K562 (cell line): ENCODE results near the gene RPS6KA2. TPM values are rescaled to one million over a fixed set of nuclear protein-coding genes. Genes with fewer than 3 reads are reported as not detected.
A peak's percentile ranks its signal among the peaks of the same experiment; 100 is the strongest.

Experiments used
- CC2D1A ChIP-seq: fragments of 450-650 bp; IDR thresholded peaks from 2 replicates; pipeline ENCODE4 v1.6.1; 2017; ENCODE audit warnings: mild to moderate bottlenecking
- E2F6 ChIP-seq, 2 experiments: IDR thresholded peaks; 2 replicates each; pipeline ENCODE4 v1.6.1; 2011; ENCODE audit warnings: borderline replicate concordance in 1 of 2, control low read depth in 1 of 2, low read depth in 1 of 2, low read length in 1 of 2, mild to moderate bottlenecking in 1 of 2, mixed read lengths in 1 of 2, moderate library complexity in 1 of 2; ENCODE audit not compliant: insufficient read depth in 1 of 2, insufficient read length in 1 of 2, poor library complexity in 1 of 2, severe bottlenecking in 1 of 2; ENCODE audit errors: extremely low read depth in 1 of 2
- EGR1 ChIP-seq: fragments of 450-650 bp; conservative IDR thresholded peaks from 2 replicates; pipeline ENCODE4 v1.6.1; 2017; ENCODE audit warnings: mild to moderate bottlenecking
- JUND ChIP-seq, 2 experiments: IDR thresholded peaks; 2 replicates in 1 of 2; 3 replicates in 1 of 2; pipeline ENCODE4 v1.6.1; 2011; ENCODE audit warnings: borderline replicate concordance in 2 of 2, low read depth in 2 of 2, low read length in 2 of 2, improper control_type of control experiment in 1 of 2, missing biosample characterization in 1 of 2, missing genetic modification characterization in 1 of 2, missing genetic modification reagents in 1 of 2
- MEIS2 ChIP-seq: fragments of 450-650 bp; IDR thresholded peaks from 2 replicates; pipeline ENCODE4 v1.6.1; 2014; ENCODE audit warnings: mild to moderate bottlenecking; ENCODE audit not compliant: partially characterized antibody
- MGA ChIP-seq: fragments of 450-650 bp; IDR thresholded peaks from 2 replicates; pipeline ENCODE4 v1.6.1; 2016; ENCODE audit warnings: mild to moderate bottlenecking, moderate library complexity
- TBP ChIP-seq: optimal IDR thresholded peaks from 2 replicates; pipeline ENCODE3; 2011; ENCODE audit warnings: low read depth, low read length, improper control_type of control experiment
- ZNF143 ChIP-seq: sonication (generic); formaldehyde crosslinking; IDR thresholded peaks from 2 replicates; pipeline ENCODE4 v1.9.0; 2022; ENCODE audit warnings: mild to moderate bottlenecking, missing genetic modification reagents
- polyA plus RNA-seq, 8 experiments: library from polyadenylated mRNA; depleted of rRNA in 4 of 8; stranded (reverse) in 5 of 8; unstranded in 3 of 8; fragments of >200 nt; fragmentation: Nextera tagmentation in 2 of 8; fragmentation: Illumina TruSeq in 1 of 8; extraction: Ambion mirVana in 2 of 8; extraction: Trizol in 1 of 8; gene quantifications; 2 replicates each; pipeline versions ENCODE4 v1.2.1 to v1.2.3, GENCODE V29; 2011 to 2014; ENCODE audit warnings: inconsistent platforms in 1 of 8, missing spikeins in 1 of 8
- total RNA-seq, 7 experiments: library from RNA; depleted of rRNA in 6 of 7; stranded (reverse); fragments of >200 nt in 6 of 7; fragmentation: Illumina TruSeq in 2 of 7; extraction: Trizol in 2 of 7; gene quantifications; 2 replicates each; pipeline versions ENCODE4 v1.2.1 to v1.2.3, GENCODE V29; 2011 to 2021; ENCODE audit warnings: low replicate concordance in 1 of 7

The RPS6KA2 gene
- total and polyA plus RNA-seq, 9 of the 15 experiments (the other 6 are each of a cell fraction or from before 2014, with no cell fraction given), result 0.29 to 1.00 (median 0.53) TPM

DNA sequence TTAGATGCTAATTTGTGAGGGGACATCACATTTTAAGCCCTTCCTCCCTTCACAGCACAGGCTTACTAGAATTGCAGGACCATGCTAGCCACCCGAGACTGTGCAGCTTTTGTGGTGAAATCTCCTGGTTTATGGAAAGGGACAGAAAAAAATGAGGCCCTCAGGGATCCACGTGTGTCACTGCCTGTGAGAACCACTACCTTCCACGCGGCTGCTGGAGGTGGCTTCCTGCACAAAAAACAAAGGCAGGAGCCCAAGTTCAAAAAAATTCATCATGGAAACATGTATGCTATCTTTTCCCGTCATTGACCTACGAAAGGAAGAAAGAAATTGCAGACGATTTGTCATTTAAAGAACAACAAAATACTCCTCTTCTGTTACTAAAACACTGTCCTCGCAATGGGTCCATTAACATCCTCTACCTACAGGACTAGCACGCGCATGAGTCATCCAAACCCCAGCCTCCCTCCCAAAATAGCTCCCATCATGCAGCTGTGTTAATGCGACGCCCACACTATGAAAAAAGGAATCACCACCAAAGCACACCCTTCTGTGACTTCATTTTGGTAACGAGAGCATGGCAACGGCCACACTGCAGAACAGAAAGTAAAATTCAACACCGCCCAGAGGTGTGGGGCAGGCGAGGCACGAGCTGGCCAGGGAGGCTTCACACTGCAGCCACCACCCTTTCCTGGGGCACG, 86.3 kb downstream of the RPS6KA2 start (continued):
- peak; percentile 46 for TF ChIP-seq MGA
- TF ChIP-seq TBP, result no peak
- peak in 1 of 2 experiments; percentile 71 for TF ChIP-seq E2F6 (IDR thresholded peaks at IDR 0.05; ENCODE audit: borderline replicate concordance in 1 of 2, extremely low read depth in 1 of 2, insufficient read depth in 1 of 2, insufficient read length in 1 of 2, low read depth in 1 of 2, low read length in 1 of 2, poor library complexity in 1 of 2, severe bottlenecking in 1 of 2)
- TF ChIP-seq JUND (IDR thresholded peaks at IDR 0.05; ENCODE audit: borderline replicate concordance, low read depth, low read length), result peak; percentile 67; the same call in 1 of the 2 replicates
- TF ChIP-seq JUND (tag; IDR thresholded peaks at IDR 0.05; ENCODE audit: borderline replicate concordance, low read depth, low read length), result no peak; the same call in 2 of the 3 replicates
- TF ChIP-seq EGR1, result peak; percentile 44; the same call in 1 of the 2 replicates
- peak; percentile 56; the same call in 1 of the 2 replicates for TF ChIP-seq ZNF143 (CRISPR knock-in tag)
- no peak for TF ChIP-seq MEIS2
- TF ChIP-seq CC2D1A, result no peak
